Ovary (tissue), 3 donors: Measurements from ENCODE around the gene PLXNA4.

Source experiments
- EP300 ChIP-seq: sonication (generic); formaldehyde crosslinking; IDR thresholded peaks from one replicate; pipeline ENCODE4 v1.6.1; 2017; ENCODE audit warnings: antibody characterized with exemption
- POLR2A ChIP-seq: fragments of 450-650 bp; IDR thresholded peaks from one replicate; pipeline ENCODE4 v1.6.1; 2017; ENCODE audit warnings: antibody characterized with exemption, mild to moderate bottlenecking, moderate library complexity
- TF ChIP-seq, protein P1 (sequence below), 3 donors: fragments of 450-650 bp in 2 of 3; fragments of 200-600 bp in 1 of 3; IDR thresholded peaks; one replicate each; pipeline versions ENCODE4 v1.5.1 to v1.8.0; 2016 to 2022; ENCODE audit warnings: antibody characterized with exemption in 3 of 3, mild to moderate bottlenecking in 1 of 3
- donor health status: DM: no; HTN: no; CAD: no.

DNA sequence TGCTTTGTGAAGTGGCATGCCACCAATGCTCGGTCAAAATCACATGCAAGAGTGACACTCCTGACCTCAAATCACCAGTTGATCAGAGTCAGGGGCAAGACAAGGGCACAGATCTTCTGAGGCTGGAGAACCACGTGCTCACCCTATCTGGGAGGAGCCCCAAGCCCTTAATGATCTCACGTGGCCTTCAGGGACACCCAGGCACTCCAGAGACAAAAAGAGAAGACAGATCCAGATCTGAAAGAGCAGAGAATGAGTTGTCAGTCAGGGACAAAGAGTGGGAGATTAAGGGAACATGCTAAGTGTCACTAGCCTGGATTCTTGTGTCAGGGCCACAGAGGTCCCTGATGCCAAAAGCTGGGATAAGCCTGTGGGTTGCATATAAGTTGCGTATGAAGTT is 134.3 kb downstream of the PLXNA4 start:
- TF ChIP-seq, protein P1, sequence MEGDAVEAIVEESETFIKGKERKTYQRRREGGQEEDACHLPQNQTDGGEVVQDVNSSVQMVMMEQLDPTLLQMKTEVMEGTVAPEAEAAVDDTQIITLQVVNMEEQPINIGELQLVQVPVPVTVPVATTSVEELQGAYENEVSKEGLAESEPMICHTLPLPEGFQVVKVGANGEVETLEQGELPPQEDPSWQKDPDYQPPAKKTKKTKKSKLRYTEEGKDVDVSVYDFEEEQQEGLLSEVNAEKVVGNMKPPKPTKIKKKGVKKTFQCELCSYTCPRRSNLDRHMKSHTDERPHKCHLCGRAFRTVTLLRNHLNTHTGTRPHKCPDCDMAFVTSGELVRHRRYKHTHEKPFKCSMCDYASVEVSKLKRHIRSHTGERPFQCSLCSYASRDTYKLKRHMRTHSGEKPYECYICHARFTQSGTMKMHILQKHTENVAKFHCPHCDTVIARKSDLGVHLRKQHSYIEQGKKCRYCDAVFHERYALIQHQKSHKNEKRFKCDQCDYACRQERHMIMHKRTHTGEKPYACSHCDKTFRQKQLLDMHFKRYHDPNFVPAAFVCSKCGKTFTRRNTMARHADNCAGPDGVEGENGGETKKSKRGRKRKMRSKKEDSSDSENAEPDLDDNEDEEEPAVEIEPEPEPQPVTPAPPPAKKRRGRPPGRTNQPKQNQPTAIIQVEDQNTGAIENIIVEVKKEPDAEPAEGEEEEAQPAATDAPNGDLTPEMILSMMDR (IDR thresholded peaks at IDR 0.05), result no peak
- TF ChIP-seq EP300 (no peak), POLR2A (no peak)
